Measurements from ENCODE around the gene ATRN. TPM values are rescaled to one million over a fixed set of nuclear protein-coding genes. Genes with fewer than 3 reads are reported as not detected.

ATRN gene
- total and polyA plus RNA-seq, 4 donors, result 8.4 to 104 (median 46.0) TPM

GRCh38 chr20:3483309-3483708, 12.5 kb downstream of the ATRN start:
- Histone ChIP-seq H3K27me3 (ENCODE audit: control insufficient read depth in 4 of 4, insufficient read depth in 4 of 4, low read length in 3 of 4) (no peaks in the 10 kb centered on the region), H3K9me3 (ENCODE audit: control insufficient read depth in 4 of 4, low read length in 3 of 4) (no peaks in the 10 kb centered on the region), H3K4me1 (ENCODE audit: control insufficient read depth in 4 of 4, insufficient read depth in 4 of 4, low read length in 3 of 4) (peaks cover 12 to 38% (median 28%) of the 10 kb centered on the region in 4 donors), H3K27ac (ENCODE audit: low read depth in 1 of 2, low read length in 2 of 2) (no peak overlapping the region), H3K4me3 (ENCODE audit: low read depth in 1 of 3, low read length in 3 of 3) (no peak overlapping the region), H3K36me3 (ENCODE audit: control insufficient read depth in 4 of 4, insufficient read depth in 3 of 4, low read depth in 1 of 4, low read length in 3 of 4) (no peaks in the 10 kb centered on the region), H3K9ac (ENCODE audit: low read depth in 1 of 2, low read length in 2 of 2) (no peak overlapping the region)
- no peak for DNase-seq (ENCODE audit: low spot score)
- TF ChIP-seq JUND (IDR thresholded peaks at IDR 0.05), result no peak
- TF ChIP-seq RXRA (IDR thresholded peaks at IDR 0.05), result no peak
- no peak for TF ChIP-seq GABPA (IDR thresholded peaks at IDR 0.05 in 1 of 2, conservative IDR thresholded peaks at IDR 0.05 in 1 of 2)
- no peak for TF ChIP-seq HNF4A (conservative IDR thresholded peaks at IDR 0.05)
- TF ChIP-seq NR2F2 (IDR thresholded peaks at IDR 0.05), result no peak
- 89% methylated on average over 3 of the region's 3 CpGs for WGBS

- H3K36me3 ChIP-seq (ENCODE audit: control insufficient read depth in 4 of 4, insufficient read depth in 3 of 4, low read depth in 1 of 4, low read length in 3 of 4), result no peaks in the 10 kb centered on the region
- no peak overlapping the region for H3K27ac ChIP-seq (ENCODE audit: low read depth in 1 of 2, low read length in 2 of 2)
- DNase-seq (ENCODE audit: low spot score), result no peak
- no peaks in the 10 kb centered on the region for H3K9me3 ChIP-seq (ENCODE audit: control insufficient read depth in 4 of 4, low read length in 3 of 4)
- WGBS, result 75% methylated on average over 1 of the region's 1 CpG
- peaks cover 11 to 33% (median 26%) of the 10 kb centered on the region in 4 donors for H3K4me1 ChIP-seq (ENCODE audit: control insufficient read depth in 4 of 4, insufficient read depth in 4 of 4, low read length in 3 of 4)
- TF ChIP-seq HNF4G (IDR thresholded peaks at IDR 0.05), result no peak
- TF ChIP-seq, protein P1, sequence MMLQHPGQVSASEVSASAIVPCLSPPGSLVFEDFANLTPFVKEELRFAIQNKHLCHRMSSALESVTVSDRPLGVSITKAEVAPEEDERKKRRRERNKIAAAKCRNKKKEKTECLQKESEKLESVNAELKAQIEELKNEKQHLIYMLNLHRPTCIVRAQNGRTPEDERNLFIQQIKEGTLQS (IDR thresholded peaks at IDR 0.05), result no peak
- TF ChIP-seq FOXA2 (IDR thresholded peaks at IDR 0.05), result no peak
- TF ChIP-seq RXRA (IDR thresholded peaks at IDR 0.05), result no peak
- no peak for TF ChIP-seq FOXA1 (IDR thresholded peaks at IDR 0.05)
- TF ChIP-seq, protein P2, sequence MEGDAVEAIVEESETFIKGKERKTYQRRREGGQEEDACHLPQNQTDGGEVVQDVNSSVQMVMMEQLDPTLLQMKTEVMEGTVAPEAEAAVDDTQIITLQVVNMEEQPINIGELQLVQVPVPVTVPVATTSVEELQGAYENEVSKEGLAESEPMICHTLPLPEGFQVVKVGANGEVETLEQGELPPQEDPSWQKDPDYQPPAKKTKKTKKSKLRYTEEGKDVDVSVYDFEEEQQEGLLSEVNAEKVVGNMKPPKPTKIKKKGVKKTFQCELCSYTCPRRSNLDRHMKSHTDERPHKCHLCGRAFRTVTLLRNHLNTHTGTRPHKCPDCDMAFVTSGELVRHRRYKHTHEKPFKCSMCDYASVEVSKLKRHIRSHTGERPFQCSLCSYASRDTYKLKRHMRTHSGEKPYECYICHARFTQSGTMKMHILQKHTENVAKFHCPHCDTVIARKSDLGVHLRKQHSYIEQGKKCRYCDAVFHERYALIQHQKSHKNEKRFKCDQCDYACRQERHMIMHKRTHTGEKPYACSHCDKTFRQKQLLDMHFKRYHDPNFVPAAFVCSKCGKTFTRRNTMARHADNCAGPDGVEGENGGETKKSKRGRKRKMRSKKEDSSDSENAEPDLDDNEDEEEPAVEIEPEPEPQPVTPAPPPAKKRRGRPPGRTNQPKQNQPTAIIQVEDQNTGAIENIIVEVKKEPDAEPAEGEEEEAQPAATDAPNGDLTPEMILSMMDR (IDR thresholded peaks at IDR 0.05; ENCODE audit: low read depth, low read length, missing input control), result no peak
- TF ChIP-seq YY1 (IDR thresholded peaks at IDR 0.05), result no peak
- TF ChIP-seq RAD21 (IDR thresholded peaks at IDR 0.05), result no peak
- no peak for TF ChIP-seq ZBTB33 (IDR thresholded peaks at IDR 0.05)
- TF ChIP-seq JUND (IDR thresholded peaks at IDR 0.05), result no peak
- TF ChIP-seq NR2F2 (IDR thresholded peaks at IDR 0.05), result no peak
- no peak for TF ChIP-seq TAF1 (conservative IDR thresholded peaks at IDR 0.05)
- H3K4me3 ChIP-seq (ENCODE audit: low read depth in 1 of 3, low read length in 3 of 3), result no peak overlapping the region
- no peaks in the 10 kb centered on the region for H3K27me3 ChIP-seq (ENCODE audit: control insufficient read depth in 4 of 4, insufficient read depth in 4 of 4, low read length in 3 of 4)
- H3K9ac ChIP-seq (ENCODE audit: low read depth in 1 of 2, low read length in 2 of 2), result no peak overlapping the region
These were observed 13.0 kb downstream of the ATRN start for GRCh38 chr20:3483784-3484183.

DNA sequence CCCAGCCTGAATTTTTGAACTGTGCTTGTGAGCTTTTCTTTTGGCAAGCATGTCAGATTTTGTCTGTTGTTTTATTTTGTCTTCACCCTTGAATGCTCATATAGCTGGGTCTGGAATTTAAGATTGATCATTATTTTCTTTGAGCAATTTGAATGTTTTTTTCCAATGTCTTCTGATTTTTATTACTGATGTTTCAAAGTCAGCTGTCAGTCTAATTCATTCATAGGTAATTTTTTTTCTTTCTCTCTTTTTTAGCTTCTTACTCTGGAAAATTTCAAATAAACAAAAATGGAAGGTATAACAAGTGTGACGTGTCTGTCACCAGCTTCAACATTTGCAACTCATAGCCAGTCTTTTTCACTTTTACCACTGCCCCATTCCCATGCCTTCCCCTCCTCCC, 15.1 kb downstream of the ATRN start:
- Histone ChIP-seq H3K36me3 (ENCODE audit: control insufficient read depth in 4 of 4, insufficient read depth in 3 of 4, low read depth in 1 of 4, low read length in 3 of 4) (peaks cover 0 to 4% (median under 1%) of the 10 kb centered on the region in 4 donors), H3K4me1 (ENCODE audit: control insufficient read depth in 4 of 4, insufficient read depth in 4 of 4, low read length in 3 of 4) (peaks cover 4 to 17% (median 13%) of the 10 kb centered on the region in 4 donors), H3K4me3 (ENCODE audit: low read depth in 1 of 3, low read length in 3 of 3) (no peak overlapping the region), H3K27me3 (ENCODE audit: control insufficient read depth in 4 of 4, insufficient read depth in 4 of 4, low read length in 3 of 4) (no peaks in the 10 kb centered on the region), H3K9ac (ENCODE audit: low read depth in 1 of 2, low read length in 2 of 2) (no peak overlapping the region), H3K9me3 (ENCODE audit: control insufficient read depth in 4 of 4, low read length in 3 of 4) (no peaks in the 10 kb centered on the region), H3K27ac (ENCODE audit: low read depth in 1 of 2, low read length in 2 of 2) (no peak overlapping the region)
- WGBS, result 98% methylated on average over 1 of the region's 1 CpG
- DNase-seq (ENCODE audit: low spot score), result no peak
- TF ChIP-seq YY1 (IDR thresholded peaks at IDR 0.05), result no peak
- TF ChIP-seq, protein P1 (IDR thresholded peaks at IDR 0.05), result no peak
- no peak for TF ChIP-seq FOXA2 (IDR thresholded peaks at IDR 0.05)
- no peak for TF ChIP-seq JUND (IDR thresholded peaks at IDR 0.05)
- no peak for TF ChIP-seq RAD21 (IDR thresholded peaks at IDR 0.05)
- TF ChIP-seq EGR1 (IDR thresholded peaks at IDR 0.05; ENCODE audit: low read depth in 2 of 2), result no peak
- no peak for TF ChIP-seq REST (IDR thresholded peaks at IDR 0.05)
- no peak for TF ChIP-seq RXRA (IDR thresholded peaks at IDR 0.05)
- TF ChIP-seq FOXA1 (IDR thresholded peaks at IDR 0.05), result no peak
- TF ChIP-seq, protein P2 (IDR thresholded peaks at IDR 0.05; ENCODE audit: low read depth, low read length, missing input control), result no peak
- no peak for TF ChIP-seq GABPA (IDR thresholded peaks at IDR 0.05 in 1 of 2, conservative IDR thresholded peaks at IDR 0.05 in 1 of 2)
- no peak for TF ChIP-seq TAF1 (conservative IDR thresholded peaks at IDR 0.05)

Data from liver (tissue), 9 donors.